CD4-positive, alpha-beta T cell (primary cell): ENCODE measurements around the gene FZR1. TPM values are rescaled to one million over a fixed set of nuclear protein-coding genes. Genes with fewer than 3 reads are reported as not detected.

Source experiments
- ATAC-seq: fragments of 200-7000 bp; cut with Tn5 transposase; one replicate; pipeline ENCODE4 v1.10.0; 2022; ENCODE audit warnings: mild to moderate bottlenecking; ENCODE audit not compliant: poor library complexity
- CTCF ChIA-PET: fragments of 350-600 bp; sonication (Branson Sonifier 250); formaldehyde crosslinking; loops from one replicate; lab custom pipeline; 2021; ENCODE audit warnings: antibody characterized with exemption, inconsistent platforms; lab: Charles Lee
- POLR2A ChIA-PET: fragments of 350-600 bp; sonication (Branson Sonifier 250); formaldehyde crosslinking; loops from one replicate; lab custom pipeline; 2021; ENCODE audit warnings: antibody characterized with exemption, inconsistent platforms; lab: Charles Lee
- DNase-seq, 14 experiments: peaks; one replicate each; pipeline ENCODE4 v3.0.0-alpha.2; 2013 to 2020; ENCODE audit warnings: mixed read lengths in 2 of 14
- H3K27ac ChIP-seq, 2 donors: one replicate each; pipeline versions ENCODE4 v1.5.1 to v1.7.0; 2013; ENCODE audit warnings: low read length in 2 of 2, low read depth in 1 of 2, mild to moderate bottlenecking in 1 of 2
- H3K27me3 ChIP-seq, 2 experiments: 1 replicate in 1 of 2; 2 replicates in 1 of 2; pipeline versions ENCODE4 v1.6.1 to v1.7.0; 2013; ENCODE audit warnings: low read length in 2 of 2, control low read depth in 1 of 2, mild to moderate bottlenecking in 1 of 2, moderate library complexity in 1 of 2; ENCODE audit not compliant: insufficient read depth in 2 of 2, control insufficient read depth in 1 of 2
- H3K36me3 ChIP-seq: one replicate; pipeline ENCODE4 v1.6.1; 2013; ENCODE audit warnings: low read length, control low read depth; ENCODE audit not compliant: insufficient read depth
- H3K4me1 ChIP-seq: one replicate; pipeline ENCODE4 v1.6.1; 2013; ENCODE audit warnings: low read length, control low read depth; ENCODE audit not compliant: insufficient read depth
- H3K4me3 ChIP-seq: one replicate; pipeline ENCODE4 v1.5.1; 2013; ENCODE audit warnings: mild to moderate bottlenecking, low read length, moderate library complexity
- H3K9me3 ChIP-seq, 2 experiments: 1 replicate in 1 of 2; 2 replicates in 1 of 2; pipeline versions ENCODE4 v1.6.1 to v1.7.0; 2013; ENCODE audit warnings: low read length in 2 of 2, mild to moderate bottlenecking in 2 of 2, control low read depth in 1 of 2, moderate library complexity in 1 of 2; ENCODE audit not compliant: control insufficient read depth in 1 of 2, insufficient read depth in 1 of 2
- H3K27ac Mint-ChIP-seq: one replicate; pipeline ENCODE4 v1.8.0; 2020; ENCODE audit warnings: mixed read lengths
- H3K27me3 Mint-ChIP-seq: one replicate; pipeline ENCODE4 v1.8.0; 2021; ENCODE audit warnings: mixed read lengths
- H3K36me3 Mint-ChIP-seq: one replicate; pipeline ENCODE4 v1.8.0; 2021; ENCODE audit warnings: low read depth, mixed read lengths
- H3K4me1 Mint-ChIP-seq: one replicate; pipeline ENCODE4 v1.8.0; 2021; ENCODE audit warnings: low read depth, mixed read lengths
- H3K4me3 Mint-ChIP-seq: one replicate; pipeline ENCODE4 v1.8.0; 2020; ENCODE audit warnings: mild to moderate bottlenecking, mixed read lengths
- H3K9me3 Mint-ChIP-seq: one replicate; pipeline ENCODE4 v1.8.0; 2020; ENCODE audit warnings: mixed read lengths
- intact Hi-C, 2 experiments: fragments of 100-400 bp; cut with DNase I in 1 of 2; cut with micrococcal nuclease in 1 of 2; formaldehyde crosslinking; loops; one replicate each; pipeline versions ENCODE4 v1.15.1 to v1.9.0; 2023 to 2025; cut with DNase I, micrococcal nuclease
- total RNA-seq, 174 experiments: library from RNA in 2 of 174; stranded (reverse) in 2 of 174; gene quantifications; one replicate each; pipeline ENCODE4 v1.2.3 and lab custom pipeline; 2021 to 2026
- TF ChIP-seq, protein P1 (sequence below): fragments of 200-600 bp; IDR thresholded peaks from one replicate; pipeline ENCODE4 v1.8.0; 2022; ENCODE audit warnings: antibody characterized with exemption, mild to moderate bottlenecking

FZR1 gene
- total RNA-seq, 2 experiments from 2014 or later: 109 to 116 TPM

DNA sequence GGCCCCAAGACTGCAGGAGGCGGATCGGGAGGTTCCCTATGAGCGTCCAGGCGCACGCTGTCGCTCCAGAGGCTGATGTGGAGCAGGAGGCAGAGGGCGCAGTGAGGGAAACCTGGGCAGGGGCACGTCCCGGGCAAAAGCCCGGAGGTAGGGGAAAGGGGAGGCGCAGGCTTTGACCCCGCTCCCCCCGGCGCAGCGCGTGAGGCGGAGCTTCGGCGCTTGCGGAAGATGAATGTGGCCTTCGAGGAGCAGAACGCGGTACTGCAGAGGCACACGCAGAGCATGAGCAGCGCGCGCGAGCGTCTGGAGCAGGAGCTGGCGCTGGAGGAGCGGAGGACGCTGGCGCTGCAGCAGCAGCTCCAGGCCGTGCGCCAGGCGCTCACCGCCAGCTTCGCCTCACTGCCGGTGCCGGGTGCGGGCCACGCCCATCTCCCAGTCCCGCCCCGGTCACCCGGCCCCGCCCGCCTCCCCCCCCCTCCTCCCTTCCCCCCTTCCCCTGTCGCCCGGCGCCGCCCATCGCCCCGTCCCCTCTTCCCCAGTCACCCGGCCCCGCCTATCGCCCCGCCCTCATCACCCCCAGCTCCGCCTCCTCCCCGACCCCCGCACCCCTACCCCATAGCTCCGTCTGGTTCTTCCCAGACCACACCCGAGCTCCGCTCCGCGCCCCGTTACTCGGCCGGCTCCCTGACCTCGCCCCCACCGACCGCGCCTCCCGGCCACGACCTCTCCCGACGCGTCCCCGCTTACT lies 70.8 kb downstream of the FZR1 start:
- Histone ChIP-seq H3K27me3 (no peaks in the 10 kb centered on the region), H3K4me3 (no peak overlapping the region), H3K36me3 (no peaks in the 10 kb centered on the region), H3K27ac (no peak overlapping the region), H3K9me3 (peaks cover 0 to 7% of the 10 kb centered on the region in 2 experiments), H3K4me1 (peaks cover 16% of the 10 kb centered on the region)
- H3K27me3 Mint-ChIP-seq: no peaks in the 10 kb centered on the region
- CTCF ChIA-PET: no interaction called here
- POLR2A ChIA-PET: no interaction called here
- no peaks in the 10 kb centered on the region for H3K9me3 Mint-ChIP-seq
- no peak for ATAC-seq
- peaks cover 13% of the 10 kb centered on the region for H3K4me1 Mint-ChIP-seq
- DNase-seq: peak in 1 of 14 experiments; percentile 48
- H3K4me3 Mint-ChIP-seq: no peak overlapping the region
- intact Hi-C loops: no loop called here
- peaks cover 12% of the 10 kb centered on the region for H3K36me3 Mint-ChIP-seq
- H3K27ac Mint-ChIP-seq: no peak overlapping the region
- TF ChIP-seq, protein P1, sequence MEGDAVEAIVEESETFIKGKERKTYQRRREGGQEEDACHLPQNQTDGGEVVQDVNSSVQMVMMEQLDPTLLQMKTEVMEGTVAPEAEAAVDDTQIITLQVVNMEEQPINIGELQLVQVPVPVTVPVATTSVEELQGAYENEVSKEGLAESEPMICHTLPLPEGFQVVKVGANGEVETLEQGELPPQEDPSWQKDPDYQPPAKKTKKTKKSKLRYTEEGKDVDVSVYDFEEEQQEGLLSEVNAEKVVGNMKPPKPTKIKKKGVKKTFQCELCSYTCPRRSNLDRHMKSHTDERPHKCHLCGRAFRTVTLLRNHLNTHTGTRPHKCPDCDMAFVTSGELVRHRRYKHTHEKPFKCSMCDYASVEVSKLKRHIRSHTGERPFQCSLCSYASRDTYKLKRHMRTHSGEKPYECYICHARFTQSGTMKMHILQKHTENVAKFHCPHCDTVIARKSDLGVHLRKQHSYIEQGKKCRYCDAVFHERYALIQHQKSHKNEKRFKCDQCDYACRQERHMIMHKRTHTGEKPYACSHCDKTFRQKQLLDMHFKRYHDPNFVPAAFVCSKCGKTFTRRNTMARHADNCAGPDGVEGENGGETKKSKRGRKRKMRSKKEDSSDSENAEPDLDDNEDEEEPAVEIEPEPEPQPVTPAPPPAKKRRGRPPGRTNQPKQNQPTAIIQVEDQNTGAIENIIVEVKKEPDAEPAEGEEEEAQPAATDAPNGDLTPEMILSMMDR: no peak

DNA sequence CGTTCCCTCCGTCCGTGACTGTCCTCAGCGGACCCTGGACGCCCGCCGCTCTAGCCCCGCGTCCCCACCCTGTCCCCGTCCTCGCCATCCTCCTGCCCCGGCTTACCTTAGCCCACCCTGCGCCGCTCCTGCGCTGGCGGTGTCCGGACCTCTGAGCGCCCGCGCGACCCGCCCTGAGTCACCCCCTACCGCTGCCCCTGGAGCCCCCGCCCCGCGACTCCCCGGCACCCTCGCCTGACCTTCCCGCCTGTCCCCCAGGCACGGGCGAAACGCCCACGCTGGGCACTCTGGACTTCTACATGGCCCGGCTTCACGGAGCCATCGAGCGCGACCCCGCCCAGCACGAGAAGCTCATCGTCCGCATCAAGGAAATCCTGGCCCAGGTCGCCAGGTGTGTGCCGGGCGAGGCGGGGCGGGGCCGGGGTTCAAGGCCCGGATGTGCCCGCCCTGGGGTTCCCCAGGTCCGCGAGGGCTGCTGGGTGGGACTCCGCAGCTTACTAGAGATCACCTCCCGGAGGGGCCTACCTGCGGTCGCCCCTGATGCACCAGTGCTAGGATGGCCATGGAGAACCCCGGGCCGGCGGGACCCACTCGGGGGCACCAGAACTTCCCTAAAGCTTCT lies 71.7 kb downstream of the FZR1 start:
- Histone ChIP-seq H3K27ac (no peak overlapping the region), H3K4me1 (peaks cover 11% of the 10 kb centered on the region), H3K9me3 (peaks cover 0 to 7% of the 10 kb centered on the region in 2 experiments), H3K27me3 (no peaks in the 10 kb centered on the region), H3K4me3 (no peak overlapping the region), H3K36me3 (no peaks in the 10 kb centered on the region)
- ATAC-seq (no peak), DNase-seq (no peak)
- Mint-ChIP-seq H3K4me1 (peaks cover 4% of the 10 kb centered on the region), H3K27me3 (no peaks in the 10 kb centered on the region), H3K27ac (no peak overlapping the region), H3K9me3 (no peaks in the 10 kb centered on the region), H3K36me3 (peaks cover 12% of the 10 kb centered on the region), H3K4me3 (no peak overlapping the region)
- TF ChIP-seq, protein P1: no peak
- CTCF ChIA-PET: no interaction called here
- intact Hi-C loops: no loop called here
- POLR2A ChIA-PET: no interaction called here

DNA sequence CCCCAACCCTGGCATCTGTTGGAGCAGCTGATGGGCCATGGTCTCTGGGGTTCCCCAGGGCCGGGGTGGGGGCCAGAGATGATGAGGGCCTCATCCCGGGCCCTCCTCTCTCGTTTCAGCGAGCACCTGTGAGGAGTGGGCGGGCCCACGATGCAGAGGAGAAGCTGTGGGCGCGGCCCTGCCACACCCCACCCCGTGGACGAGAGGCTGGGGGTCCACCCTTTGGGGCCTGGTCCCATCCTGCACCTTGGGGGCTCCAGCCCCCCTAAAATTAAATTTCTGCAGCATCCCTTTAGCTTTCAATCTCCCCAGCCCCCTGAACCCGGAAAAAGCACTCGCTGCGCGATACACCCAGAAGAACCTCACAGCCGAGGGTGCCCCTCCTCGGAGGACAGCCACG lies 72.3 kb downstream of the FZR1 start:
- Mint-ChIP-seq H3K9me3 (no peaks in the 10 kb centered on the region), H3K27ac (no peak overlapping the region), H3K4me3 (no peak overlapping the region), H3K27me3 (no peaks in the 10 kb centered on the region), H3K36me3 (peaks cover 12% of the 10 kb centered on the region), H3K4me1 (peaks cover 4% of the 10 kb centered on the region)
- no peaks in the 10 kb centered on the region for H3K27me3 ChIP-seq
- H3K4me1 ChIP-seq: peaks cover 8% of the 10 kb centered on the region
- POLR2A ChIA-PET: interaction anchor here (0.7 kb wide), 1 partner anchor 24 kb away, joined by 3 read pairs; no protein-coding TSS in a partner anchor
- CTCF ChIA-PET: no interaction called here
- no peak overlapping the region for H3K4me3 ChIP-seq
- DNase-seq (no peak), ATAC-seq (no peak)
- intact Hi-C loops: no loop called here
- peaks cover 0 to 6% of the 10 kb centered on the region in 2 experiments for H3K9me3 ChIP-seq
- H3K36me3 ChIP-seq: no peaks in the 10 kb centered on the region
- H3K27ac ChIP-seq: no peak overlapping the region
- TF ChIP-seq, protein P1: no peak
